HCT116 (cell line): ENCODE results near the gene MAGED1. TPM values are rescaled to one million over a fixed set of nuclear protein-coding genes. Genes with fewer than 3 reads are reported as not detected.

Experiments used
- ATAC-seq: fragments of 200-7000 bp; cut with Tn5 transposase; 2 replicates; pipeline ENCODE4 v1.9.1; 2020; ENCODE audit warnings: mild to moderate bottlenecking, moderate library complexity
- BruUV-seq: library from RNA; stranded (reverse); fragments of 400-500 nt; replicated peaks from 2 replicates; lab custom pipeline; 2021; lab: Mats Ljungman, UMichigan
- CTCF ChIA-PET: fragments of 300-600 bp; sonication (Branson Sonifier 250); formaldehyde crosslinking; loops from one replicate; lab custom pipeline; 2021; ENCODE audit warnings: antibody characterized with exemption; lab: Charles Lee
- POLR2A ChIA-PET: fragments of 300-600, 350-600 bp; sonication (Branson Sonifier 250); formaldehyde crosslinking; loops from one replicate; lab custom pipeline; 2021; ENCODE audit warnings: antibody characterized with exemption; lab: Charles Lee
- RAD21 ChIA-PET, 2 experiments: fragments of 300-600 bp; sonication (Branson Sonifier 250); formaldehyde crosslinking; loops; one replicate each; lab custom pipeline; 2023; ENCODE audit warnings: low total read pairs in 2 of 2; ENCODE audit not compliant: uncharacterized antibody in 2 of 2, unreplicated experiment in 2 of 2, low non-redundant PET in 1 of 2; lab: Charles Lee
- DNase-seq: peaks from one replicate; pipeline ENCODE4 v3.0.0-alpha.2; 2010; ENCODE audit warnings: low read depth, low spot score
- H2AFZ ChIP-seq: fragments of 200-600 bp; shearing (Covaris generic), sonication (generic); 2 replicates; pipeline ENCODE4 v1.6.1; 2017; ENCODE audit warnings: low read depth, mixed run types, mixed read lengths, antibody characterized with exemption, low read length; ENCODE audit not compliant: poor library complexity, severe bottlenecking
- H3K27ac ChIP-seq: 2 replicates; pipeline ENCODE4 v1.5.1; 2012; ENCODE audit warnings: low read depth, low read length
- H3K27me3 ChIP-seq: fragments of 200-600 bp; sonication (generic); 2 replicates; pipeline ENCODE4 v1.6.1; 2016; ENCODE audit warnings: mixed run types, low read length, mixed read lengths; ENCODE audit not compliant: insufficient read depth
- H3K36me3 ChIP-seq, 2 experiments: fragments of 200-500 bp in 1 of 2; fragments of 200-600 bp in 1 of 2; sonication (Bioruptor generic) in 1 of 2; sonication (generic) in 1 of 2; 2 replicates each; pipeline versions ENCODE4 v1.5.1 to v1.6.1; 2014 to 2016; ENCODE audit warnings: low read length in 2 of 2, inconsistent platforms in 1 of 2, mixed read lengths in 1 of 2, mixed run types in 1 of 2; ENCODE audit not compliant: insufficient read depth in 2 of 2, control insufficient read depth in 1 of 2
- H3K4me1 ChIP-seq, 2 experiments: fragments of 200-600 bp in 1 of 2; sonication (generic) in 1 of 2; 2 replicates each; pipeline versions ENCODE4 v1.5.1 to v1.6.1; 2012 to 2017; ENCODE audit warnings: low read length in 2 of 2, inconsistent platforms in 1 of 2, mild to moderate bottlenecking in 1 of 2, mixed read lengths in 1 of 2, mixed run types in 1 of 2, moderate library complexity in 1 of 2; ENCODE audit not compliant: insufficient read depth in 2 of 2, control insufficient read depth in 1 of 2
- H3K4me2 ChIP-seq: fragments of 200-600 bp; sonication (generic); 2 replicates; pipeline ENCODE4 v1.6.1; 2017; ENCODE audit warnings: mixed run types, low read length, mixed read lengths
- H3K4me3 ChIP-seq, 2 experiments: fragments of 200-600 bp in 1 of 2; sonication (generic) in 1 of 2; replicated peaks in 1 of 2; 2 replicates each; pipeline ENCODE4 v1.5.1; 2011 to 2016; ENCODE audit warnings: low read length in 2 of 2, control low read depth in 1 of 2, low read depth in 1 of 2, mild to moderate bottlenecking in 1 of 2, mixed read lengths in 1 of 2, mixed run types in 1 of 2
- H3K79me2 ChIP-seq: fragments of 200-600 bp; sonication (generic); 2 replicates; pipeline ENCODE4 v1.6.1; 2017; ENCODE audit warnings: mild to moderate bottlenecking, mixed run types, low read length, moderate library complexity, mixed read lengths; ENCODE audit not compliant: insufficient read depth
- H3K9ac ChIP-seq: fragments of 200-600 bp; sonication (generic); 2 replicates; pipeline ENCODE4 v1.6.1; 2016; ENCODE audit warnings: low read length, mixed read lengths
- H3K9me2 ChIP-seq: fragments of 200-600 bp; sonication (generic), shearing (Covaris generic); 2 replicates; pipeline ENCODE4 v1.6.1; 2017; ENCODE audit warnings: mixed run types, mild to moderate bottlenecking, moderate library complexity; ENCODE audit not compliant: insufficient read depth
- H3K9me3 ChIP-seq, 2 experiments: fragments of 200-500 bp in 1 of 2; fragments of 200-600 bp in 1 of 2; sonication (Bioruptor generic) in 1 of 2; sonication (generic) in 1 of 2; 2 replicates each; pipeline ENCODE4 v1.6.1; 2014 to 2017; ENCODE audit warnings: low read length in 2 of 2, mixed read lengths in 2 of 2, inconsistent platforms in 1 of 2, low read depth in 1 of 2, mild to moderate bottlenecking in 1 of 2, mixed run types in 1 of 2, moderate library complexity in 1 of 2; ENCODE audit not compliant: control insufficient read depth in 1 of 2, insufficient read depth in 1 of 2
- H4K20me1 ChIP-seq: fragments of 200-600 bp; sonication (generic), shearing (Covaris generic); 2 replicates; pipeline ENCODE4 v1.6.1; 2017; ENCODE audit warnings: mixed run types, mild to moderate bottlenecking, moderate library complexity; ENCODE audit not compliant: insufficient read depth
- CBX3 ChIP-seq: IDR thresholded peaks from 2 replicates; pipeline ENCODE4 v1.6.1; 2012; ENCODE audit warnings: low read depth
- REST ChIP-seq: IDR thresholded peaks from 2 replicates; pipeline ENCODE4 v1.6.1; 2012; ENCODE audit warnings: low read depth
- intact Hi-C: fragments of 100-400 bp; cut with micrococcal nuclease; formaldehyde crosslinking; loops from 2 replicates; pipeline ENCODE4 v1.10.0; 2022
- total RNA-seq: library from RNA; stranded (reverse); gene quantifications from one replicate; pipeline ENCODE4 v1.2.1, GENCODE V29; 2021; ENCODE audit not compliant: unreplicated experiment
- TF ChIP-seq, protein P1 (sequence below): IDR thresholded peaks from 2 replicates; pipeline ENCODE4 v1.6.1; 2011; ENCODE audit warnings: mild to moderate bottlenecking, low read length, moderate library complexity; ENCODE audit not compliant: insufficient replicate concordance; ENCODE audit errors: extremely low read depth

The MAGED1 gene
- total RNA-seq, 1 experiment from 2014 or later, result 82.3 TPM

DNA sequence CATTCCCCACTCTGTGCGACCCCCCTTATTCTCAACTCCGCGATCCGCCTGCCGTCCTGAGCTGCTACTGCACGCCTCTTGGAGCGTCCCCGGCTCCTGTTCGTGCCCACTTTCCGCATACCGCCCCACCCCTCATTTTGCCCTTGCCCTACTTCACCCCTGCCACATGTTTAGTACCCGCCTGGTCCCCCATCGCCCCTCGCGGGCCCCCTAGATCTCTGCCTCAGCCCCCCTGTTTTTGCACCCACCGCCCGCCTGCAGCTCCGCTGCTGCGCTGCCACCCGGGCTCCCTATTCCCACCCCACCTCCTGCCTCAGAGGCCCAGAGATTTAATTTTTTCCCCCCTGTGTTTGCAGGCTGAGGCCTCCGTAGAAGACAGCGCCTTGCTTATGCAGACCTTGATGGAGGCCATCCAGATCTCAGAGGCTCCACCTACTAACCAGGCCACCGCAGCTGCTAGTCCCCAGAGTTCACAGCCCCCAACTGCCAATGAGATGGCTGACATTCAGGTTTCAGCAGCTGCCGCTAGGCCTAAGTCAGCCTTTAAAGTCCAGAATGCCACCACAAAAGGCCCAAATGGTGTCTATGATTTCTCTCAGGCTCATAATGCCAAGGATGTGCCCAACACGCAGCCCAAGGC lies 1.4 kb downstream of the MAGED1 start:
- Histone ChIP-seq H3K4me3 (no peak overlapping the region), H3K4me1 (no peaks in the 10 kb centered on the region), H2AFZ (no peak overlapping the region), H3K4me2 (no peak overlapping the region), H3K9me2 (no peaks in the 10 kb centered on the region)
- ATAC-seq, result no peak
- intact Hi-C loops, result no loop called here
- RAD21 ChIA-PET, result no interaction called here
- TF ChIP-seq REST (no peak), CBX3 (no peak)
- TF ChIP-seq, protein P1, sequence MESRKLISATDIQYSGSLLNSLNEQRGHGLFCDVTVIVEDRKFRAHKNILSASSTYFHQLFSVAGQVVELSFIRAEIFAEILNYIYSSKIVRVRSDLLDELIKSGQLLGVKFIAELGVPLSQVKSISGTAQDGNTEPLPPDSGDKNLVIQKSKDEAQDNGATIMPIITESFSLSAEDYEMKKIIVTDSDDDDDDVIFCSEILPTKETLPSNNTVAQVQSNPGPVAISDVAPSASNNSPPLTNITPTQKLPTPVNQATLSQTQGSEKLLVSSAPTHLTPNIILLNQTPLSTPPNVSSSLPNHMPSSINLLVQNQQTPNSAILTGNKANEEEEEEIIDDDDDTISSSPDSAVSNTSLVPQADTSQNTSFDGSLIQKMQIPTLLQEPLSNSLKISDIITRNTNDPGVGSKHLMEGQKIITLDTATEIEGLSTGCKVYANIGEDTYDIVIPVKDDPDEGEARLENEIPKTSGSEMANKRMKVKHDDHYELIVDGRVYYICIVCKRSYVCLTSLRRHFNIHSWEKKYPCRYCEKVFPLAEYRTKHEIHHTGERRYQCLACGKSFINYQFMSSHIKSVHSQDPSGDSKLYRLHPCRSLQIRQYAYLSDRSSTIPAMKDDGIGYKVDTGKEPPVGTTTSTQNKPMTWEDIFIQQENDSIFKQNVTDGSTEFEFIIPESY, result no peak
- TF ChIP-seq, all 23 proteins: peak for 0
- Histone ChIP-seq H3K9me3 (no peaks in the 10 kb centered on the region), H3K27ac (no peak overlapping the region), H3K36me3 (no peaks in the 10 kb centered on the region; a peak in 1 of 4 replicates), H3K9ac (no peak overlapping the region), H3K79me2 (no peaks in the 10 kb centered on the region), H4K20me1 (no peaks in the 10 kb centered on the region), H3K27me3 (no peaks in the 10 kb centered on the region)
- BruUV-seq, result no TSS peak
- DNase-seq, result no peak
- CTCF ChIA-PET, result no interaction called here
- POLR2A ChIA-PET, result no interaction called here
